Vagina (tissue), 2 donors: ENCODE data around the gene CCDC188.

Experiments used
- CTCF ChIP-seq, 3 experiments: fragments of 450-650 bp in 2 of 3; fragments of 200-600 bp in 1 of 3; sonication (generic) in 1 of 3; IDR thresholded peaks; one replicate each; pipeline ENCODE4 v1.5.1; 2017 to 2019; ENCODE audit warnings: antibody characterized with exemption in 3 of 3, mild to moderate bottlenecking in 2 of 3, moderate library complexity in 2 of 3
- POLR2A ChIP-seq, 2 donors: fragments of 450-650 bp; IDR thresholded peaks; one replicate each; pipeline ENCODE4 v1.6.1; 2017; ENCODE audit warnings: antibody characterized with exemption in 2 of 2, mild to moderate bottlenecking in 2 of 2, moderate library complexity in 2 of 2

- TF ChIP-seq CTCF (IDR thresholded peaks at IDR 0.05): no peak
- TF ChIP-seq POLR2A (IDR thresholded peaks at IDR 0.05): no peak
Observed at GRCh38 chr22:20158391-20159036, 7.7 kb upstream of the CCDC188 start.
